Mesothelial cell of epicardium (in vitro differentiated cells): ENCODE results near the gene NBEAL2. TPM values are rescaled to one million over a fixed set of nuclear protein-coding genes. Genes with fewer than 3 reads are reported as not detected.

Experiments used
- DNase-seq, 2 experiments: peaks; one replicate each; pipeline ENCODE4 v3.0.0; 2021; ENCODE audit warnings: low spot score in 2 of 2; ENCODE audit not compliant: unreplicated experiment in 2 of 2
- H3K27ac Mint-ChIP-seq: 2 replicates; pipeline ENCODE4 v1.8.0; 2021; ENCODE audit warnings: mixed read lengths
- H3K27me3 Mint-ChIP-seq: 2 replicates; pipeline ENCODE4 v1.8.0; 2021; ENCODE audit warnings: low read depth, mixed read lengths
- H3K36me3 Mint-ChIP-seq: 2 replicates; pipeline ENCODE4 v1.8.0; 2021; ENCODE audit warnings: mixed read lengths
- H3K4me1 Mint-ChIP-seq: 2 replicates; pipeline ENCODE4 v1.8.0; 2021; ENCODE audit warnings: mixed read lengths
- H3K4me3 Mint-ChIP-seq: 2 replicates; pipeline ENCODE4 v1.8.0; 2021; ENCODE audit warnings: mild to moderate bottlenecking, moderate library complexity, mixed read lengths
- H3K9me3 Mint-ChIP-seq: 2 replicates; pipeline ENCODE4 v1.8.0; 2021; ENCODE audit warnings: mixed read lengths
- CTCF ChIP-seq: fragments of 200-600 bp; sonication (generic); IDR thresholded peaks from one replicate; pipeline ENCODE4 v1.5.0; 2021; ENCODE audit warnings: antibody characterized with exemption; ENCODE audit not compliant: unreplicated experiment
- total RNA-seq: library from RNA; stranded (reverse); gene quantifications from 3 replicates; pipeline ENCODE4 v1.2.1, GENCODE V29; 2021

NBEAL2 gene
- total RNA-seq, 1 donor from 2014 or later = 86.9 TPM

GRCh38 chr3:46947546-46947901 is 31.9 kb upstream of the NBEAL2 start:
- Mint-ChIP-seq H3K27ac (peak overlapping the region; percentile 76), H3K4me1 (peaks cover 59% of the 10 kb centered on the region), H3K9me3 (no peaks in the 10 kb centered on the region), H3K36me3 (peaks cover 11% of the 10 kb centered on the region), H3K27me3 (no peaks in the 10 kb centered on the region), H3K4me3 (no peak overlapping the region)
- DNase-seq = no peak
- TF ChIP-seq CTCF = no peak

- peaks cover 11% of the 10 kb centered on the region for H3K36me3 Mint-ChIP-seq
- peak overlapping the region; percentile 76 for H3K27ac Mint-ChIP-seq
- no peaks in the 10 kb centered on the region for H3K9me3 Mint-ChIP-seq
- TF ChIP-seq CTCF = no peak
- peaks cover 52% of the 10 kb centered on the region for H3K4me1 Mint-ChIP-seq
- H3K4me3 Mint-ChIP-seq = no peak overlapping the region
- no peaks in the 10 kb centered on the region for H3K27me3 Mint-ChIP-seq
- DNase-seq = no peak
Measured at GRCh38 chr3:46947981-46948791, 31.3 kb upstream of the NBEAL2 start.

- no peak for DNase-seq
- peaks cover 11% of the 10 kb centered on the region for H3K36me3 Mint-ChIP-seq
- no peaks in the 10 kb centered on the region for H3K27me3 Mint-ChIP-seq
- no peak for TF ChIP-seq CTCF
- peaks cover 43% of the 10 kb centered on the region for H3K4me1 Mint-ChIP-seq
- H3K9me3 Mint-ChIP-seq = no peaks in the 10 kb centered on the region
- peak overlapping the region; percentile 73 for H3K27ac Mint-ChIP-seq
- peak overlapping the region; percentile 1 for H3K4me3 Mint-ChIP-seq
Measured at GRCh38 chr3:46948830-46949671, 30.4 kb upstream of the NBEAL2 start.

- DNase-seq = no peak
- no peaks in the 10 kb centered on the region for H3K27me3 Mint-ChIP-seq
- H3K36me3 Mint-ChIP-seq = peaks cover 11% of the 10 kb centered on the region
- no peak overlapping the region for H3K4me3 Mint-ChIP-seq
- no peaks in the 10 kb centered on the region for H3K9me3 Mint-ChIP-seq
- H3K4me1 Mint-ChIP-seq = peaks cover 38% of the 10 kb centered on the region
- no peak for TF ChIP-seq CTCF
- no peak overlapping the region for H3K27ac Mint-ChIP-seq
Measured at GRCh38 chr3:46950177-46950576, 29.3 kb upstream of the NBEAL2 start.

- Mint-ChIP-seq H3K36me3 (peaks cover 7% of the 10 kb centered on the region), H3K9me3 (no peaks in the 10 kb centered on the region), H3K4me1 (peaks cover 40% of the 10 kb centered on the region), H3K4me3 (no peak overlapping the region), H3K27me3 (no peaks in the 10 kb centered on the region), H3K27ac (no peak overlapping the region)
- no peak for TF ChIP-seq CTCF
- DNase-seq = no peak
Measured at GRCh38 chr3:46950650-46951241, 28.7 kb upstream of the NBEAL2 start.
